HEK293 (cell line): ENCODE measurements around the gene HOXA11.

Experiments used
- CTCF ChIA-PET: fragments of 350-600 bp; formaldehyde crosslinking; extraction: SDS; loops from one replicate; lab custom pipeline; 2021; ENCODE audit warnings: antibody characterized with exemption; lab: Yijun Ruan, JAX
- POLR2A ChIA-PET: fragments of 300-600 bp; formaldehyde crosslinking; extraction: SDS; loops from one replicate; lab custom pipeline; 2020; ENCODE audit warnings: antibody characterized with exemption, inconsistent platforms; lab: Yijun Ruan, JAX
- H3K27ac ChIP-seq: fragments of 200-500 bp; sonication (Bioruptor generic); 2 replicates; pipeline ENCODE4 v1.5.1; 2014; ENCODE audit warnings: low read depth, low read length, control low read depth, inconsistent platforms; ENCODE audit errors: extremely low read depth
- H3K36me3 ChIP-seq, 2 experiments: fragments of 200-500 bp in 1 of 2; sonication (Bioruptor generic) in 1 of 2; 1 replicate in 1 of 2; 2 replicates in 1 of 2; pipeline ENCODE4 v1.5.1; 2014 to 2017; ENCODE audit warnings: inconsistent platforms in 2 of 2, low read length in 2 of 2; ENCODE audit not compliant: control insufficient read depth in 2 of 2, insufficient read depth in 1 of 2
- H3K4me1 ChIP-seq: fragments of 200-500 bp; sonication (Bioruptor generic); 2 replicates; pipeline ENCODE4 v1.5.1; 2014; ENCODE audit warnings: mild to moderate bottlenecking, low read length, inconsistent platforms; ENCODE audit not compliant: control insufficient read depth, insufficient read depth
- H3K4me3 ChIP-seq: 2 replicates; pipeline ENCODE4 v1.5.1; 2011; ENCODE audit warnings: low read depth, mild to moderate bottlenecking, control low read depth, low read length, moderate library complexity
- H3K9me3 ChIP-seq: fragments of 200-500 bp; sonication (Bioruptor generic); 2 replicates; pipeline ENCODE4 v1.5.1; 2014; ENCODE audit warnings: low read depth, low read length, inconsistent platforms; ENCODE audit not compliant: control insufficient read depth, insufficient read depth
- GLI2 ChIP-seq: fragments of 450-650 bp; formaldehyde crosslinking; IDR thresholded peaks from 2 replicates; pipeline ENCODE4; 2017; ENCODE audit warnings: missing biosample characterization, missing genetic modification characterization, low read depth, borderline replicate concordance
- GLIS2 ChIP-seq: fragments of 450-650 bp; formaldehyde crosslinking; IDR thresholded peaks from 2 replicates; pipeline ENCODE4 v1.5.1; 2016; ENCODE audit warnings: missing biosample characterization, missing genetic modification characterization
- HOXC10 ChIP-seq: sonication (generic); formaldehyde crosslinking; IDR thresholded peaks from 2 replicates; pipeline ENCODE4 v1.8.1; 2023; ENCODE audit warnings: mild to moderate bottlenecking, missing genetic modification reagents
- HOXD13 ChIP-seq: sonication (generic); formaldehyde crosslinking; IDR thresholded peaks from 2 replicates; pipeline ENCODE4 v1.8.0; 2022; ENCODE audit warnings: missing genetic modification reagents, borderline replicate concordance
- KLF16 ChIP-seq: fragments of 450-650 bp; formaldehyde crosslinking; IDR thresholded peaks from 2 replicates; pipeline ENCODE4 v1.5.1; 2017; ENCODE audit warnings: missing biosample characterization, missing genetic modification characterization
- SCRT2 ChIP-seq: fragments of 450-650 bp; formaldehyde crosslinking; IDR thresholded peaks from 2 replicates; pipeline ENCODE4 v1.5.1; 2016; ENCODE audit warnings: missing biosample characterization, missing genetic modification characterization
- WT1 ChIP-seq: fragments of 450-650 bp; formaldehyde crosslinking; IDR thresholded peaks from 2 replicates; pipeline ENCODE4 v1.5.1; 2016; ENCODE audit warnings: missing biosample characterization, missing genetic modification characterization
- ZBTB20 ChIP-seq: fragments of 450-650 bp; formaldehyde crosslinking; IDR thresholded peaks from 2 replicates; pipeline ENCODE4 v1.5.1; 2016; ENCODE audit warnings: missing biosample characterization, missing genetic modification characterization
- ZNF155 ChIP-seq: fragments of 450-650 bp; formaldehyde crosslinking; IDR thresholded peaks from 2 replicates; pipeline ENCODE4 v1.5.1; 2016; ENCODE audit warnings: missing biosample characterization, missing genetic modification characterization
- ZNF202 ChIP-seq: fragments of 450-650 bp; formaldehyde crosslinking; IDR thresholded peaks from 2 replicates; pipeline ENCODE4 v1.5.1; 2016; ENCODE audit warnings: missing biosample characterization, missing genetic modification characterization, borderline replicate concordance
- ZNF324 ChIP-seq: fragments of 450-650 bp; formaldehyde crosslinking; IDR thresholded peaks from 2 replicates; pipeline ENCODE4 v1.5.1; 2016; ENCODE audit warnings: missing biosample characterization, missing genetic modification characterization
- ZNF366 ChIP-seq: fragments of 450-650 bp; formaldehyde crosslinking; conservative IDR thresholded peaks from 2 replicates; pipeline ENCODE4 v1.5.1; 2016; ENCODE audit warnings: missing biosample characterization, missing genetic modification characterization
- ZNF560 ChIP-seq: fragments of 450-650 bp; formaldehyde crosslinking; IDR thresholded peaks from 2 replicates; pipeline ENCODE4 v1.5.1; 2017; ENCODE audit warnings: missing biosample characterization, missing genetic modification characterization, borderline replicate concordance
- ZNF610 ChIP-seq: fragments of 450-650 bp; formaldehyde crosslinking; IDR thresholded peaks from 2 replicates; pipeline ENCODE4 v1.5.1; 2016; ENCODE audit warnings: missing biosample characterization, missing genetic modification characterization, borderline replicate concordance
- ZNF626 ChIP-seq: fragments of 450-650 bp; sonication (Bioruptor Pico); formaldehyde crosslinking; IDR thresholded peaks from 2 replicates; pipeline ENCODE4 v1.5.1; 2018; ENCODE audit warnings: missing biosample characterization, missing genetic modification characterization, inconsistent platforms
- ZNF76 ChIP-seq: fragments of 450-650 bp; formaldehyde crosslinking; IDR thresholded peaks from 2 replicates; pipeline ENCODE4; 2016; ENCODE audit warnings: low read depth, missing biosample characterization, missing genetic modification characterization, borderline replicate concordance
- ZSCAN30 ChIP-seq: fragments of 450-650 bp; IDR thresholded peaks from 2 replicates; pipeline ENCODE4 v1.5.1; 2018; ENCODE audit warnings: missing biosample characterization, mild to moderate bottlenecking, missing genetic modification characterization, moderate library complexity
- TF ChIP-seq, protein P1 (sequence below): fragments of 450-650 bp; formaldehyde crosslinking; IDR thresholded peaks from 2 replicates; pipeline ENCODE4 v1.5.1; 2016; ENCODE audit warnings: missing biosample characterization, missing genetic modification characterization
- TF ChIP-seq, protein P2 (sequence below): fragments of 450-650 bp; formaldehyde crosslinking; IDR thresholded peaks from 2 replicates; pipeline ENCODE4 v1.5.1; 2016; ENCODE audit warnings: missing biosample characterization, missing genetic modification characterization
- TF ChIP-seq, protein P3 (sequence below): fragments of 450-650 bp; formaldehyde crosslinking; IDR thresholded peaks from 2 replicates; pipeline ENCODE4 v1.5.1; 2016; ENCODE audit warnings: missing biosample characterization, missing genetic modification characterization
- TF ChIP-seq, protein P4 (sequence below): fragments of 450-650 bp; formaldehyde crosslinking; IDR thresholded peaks from 2 replicates; pipeline ENCODE4 v1.5.1; 2016; ENCODE audit warnings: missing biosample characterization, missing genetic modification characterization

The HOXA11 gene

DNA sequence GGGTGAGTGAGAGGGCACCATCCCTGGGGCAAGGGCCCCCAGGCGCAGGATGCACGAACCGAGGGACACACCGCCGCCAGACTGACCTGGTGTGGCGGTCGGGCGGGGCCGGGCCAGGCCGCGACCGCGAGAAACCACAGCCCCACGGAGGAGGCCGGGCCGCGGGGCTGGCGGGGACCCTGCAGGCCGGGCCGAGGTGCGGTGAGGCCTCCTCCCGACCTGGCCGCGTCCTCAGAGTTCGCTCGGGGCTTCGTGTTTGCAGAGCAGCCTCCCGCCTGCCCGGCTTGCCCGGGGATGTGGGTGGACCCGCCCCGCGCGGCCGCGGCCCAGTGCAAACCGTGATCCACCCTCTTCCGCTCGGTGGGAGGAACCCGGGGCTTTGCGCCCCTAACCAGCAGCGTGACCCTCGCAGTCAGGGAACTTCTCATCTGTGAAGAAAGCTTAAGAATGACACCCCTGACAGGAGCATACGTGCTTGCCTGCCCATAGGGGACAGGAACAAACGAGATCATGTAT, 35.5 kb upstream of the HOXA11 start:
- no peak overlapping the region for H3K27ac ChIP-seq
- TF ChIP-seq ZNF155 (tag by site-specific recombination) (no peak), ZNF76 (tag by site-specific recombination) (no peak), KLF16 (tag by site-specific recombination) (no peak), ZNF202 (tag by site-specific recombination) (no peak), GLI2 (no peak), WT1 (tag by site-specific recombination) (no peak), ZNF626 (tag by site-specific recombination) (no peak), GLIS2 (tag by site-specific recombination) (no peak), ZBTB20 (tag by site-specific recombination) (no peak), ZNF366 (tag by site-specific recombination) (no peak), SCRT2 (tag by site-specific recombination) (no peak), HOXD13 (CRISPR knock-in tag) (no peak)
- TF ChIP-seq, protein P1, sequence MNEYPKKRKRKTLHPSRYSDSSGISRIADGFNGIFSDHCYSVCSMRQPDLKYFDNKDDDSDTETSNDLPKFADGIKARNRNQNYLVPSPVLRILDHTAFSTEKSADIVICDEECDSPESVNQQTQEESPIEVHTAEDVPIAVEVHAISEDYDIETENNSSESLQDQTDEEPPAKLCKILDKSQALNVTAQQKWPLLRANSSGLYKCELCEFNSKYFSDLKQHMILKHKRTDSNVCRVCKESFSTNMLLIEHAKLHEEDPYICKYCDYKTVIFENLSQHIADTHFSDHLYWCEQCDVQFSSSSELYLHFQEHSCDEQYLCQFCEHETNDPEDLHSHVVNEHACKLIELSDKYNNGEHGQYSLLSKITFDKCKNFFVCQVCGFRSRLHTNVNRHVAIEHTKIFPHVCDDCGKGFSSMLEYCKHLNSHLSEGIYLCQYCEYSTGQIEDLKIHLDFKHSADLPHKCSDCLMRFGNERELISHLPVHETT (tag by site-specific recombination), result no peak
- TF ChIP-seq, protein P2, sequence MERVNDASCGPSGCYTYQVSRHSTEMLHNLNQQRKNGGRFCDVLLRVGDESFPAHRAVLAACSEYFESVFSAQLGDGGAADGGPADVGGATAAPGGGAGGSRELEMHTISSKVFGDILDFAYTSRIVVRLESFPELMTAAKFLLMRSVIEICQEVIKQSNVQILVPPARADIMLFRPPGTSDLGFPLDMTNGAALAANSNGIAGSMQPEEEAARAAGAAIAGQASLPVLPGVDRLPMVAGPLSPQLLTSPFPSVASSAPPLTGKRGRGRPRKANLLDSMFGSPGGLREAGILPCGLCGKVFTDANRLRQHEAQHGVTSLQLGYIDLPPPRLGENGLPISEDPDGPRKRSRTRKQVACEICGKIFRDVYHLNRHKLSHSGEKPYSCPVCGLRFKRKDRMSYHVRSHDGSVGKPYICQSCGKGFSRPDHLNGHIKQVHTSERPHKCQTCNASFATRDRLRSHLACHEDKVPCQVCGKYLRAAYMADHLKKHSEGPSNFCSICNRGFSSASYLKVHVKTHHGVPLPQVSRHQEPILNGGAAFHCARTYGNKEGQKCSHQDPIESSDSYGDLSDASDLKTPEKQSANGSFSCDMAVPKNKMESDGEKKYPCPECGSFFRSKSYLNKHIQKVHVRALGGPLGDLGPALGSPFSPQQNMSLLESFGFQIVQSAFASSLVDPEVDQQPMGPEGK, result no peak
- TF ChIP-seq, protein P3, sequence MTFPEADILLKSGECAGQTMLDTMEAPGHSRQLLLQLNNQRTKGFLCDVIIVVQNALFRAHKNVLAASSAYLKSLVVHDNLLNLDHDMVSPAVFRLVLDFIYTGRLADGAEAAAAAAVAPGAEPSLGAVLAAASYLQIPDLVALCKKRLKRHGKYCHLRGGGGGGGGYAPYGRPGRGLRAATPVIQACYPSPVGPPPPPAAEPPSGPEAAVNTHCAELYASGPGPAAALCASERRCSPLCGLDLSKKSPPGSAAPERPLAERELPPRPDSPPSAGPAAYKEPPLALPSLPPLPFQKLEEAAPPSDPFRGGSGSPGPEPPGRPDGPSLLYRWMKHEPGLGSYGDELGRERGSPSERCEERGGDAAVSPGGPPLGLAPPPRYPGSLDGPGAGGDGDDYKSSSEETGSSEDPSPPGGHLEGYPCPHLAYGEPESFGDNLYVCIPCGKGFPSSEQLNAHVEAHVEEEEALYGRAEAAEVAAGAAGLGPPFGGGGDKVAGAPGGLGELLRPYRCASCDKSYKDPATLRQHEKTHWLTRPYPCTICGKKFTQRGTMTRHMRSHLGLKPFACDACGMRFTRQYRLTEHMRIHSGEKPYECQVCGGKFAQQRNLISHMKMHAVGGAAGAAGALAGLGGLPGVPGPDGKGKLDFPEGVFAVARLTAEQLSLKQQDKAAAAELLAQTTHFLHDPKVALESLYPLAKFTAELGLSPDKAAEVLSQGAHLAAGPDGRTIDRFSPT (tag by site-specific recombination), result no peak
- H3K9me3 ChIP-seq, result no peaks in the 10 kb centered on the region
- H3K4me3 ChIP-seq, result no peak overlapping the region
- CTCF ChIA-PET, result no interaction called here
- H3K4me1 ChIP-seq, result no peaks in the 10 kb centered on the region
- H3K36me3 ChIP-seq, result no peaks in the 10 kb centered on the region
- POLR2A ChIA-PET, result no interaction called here

DNA sequence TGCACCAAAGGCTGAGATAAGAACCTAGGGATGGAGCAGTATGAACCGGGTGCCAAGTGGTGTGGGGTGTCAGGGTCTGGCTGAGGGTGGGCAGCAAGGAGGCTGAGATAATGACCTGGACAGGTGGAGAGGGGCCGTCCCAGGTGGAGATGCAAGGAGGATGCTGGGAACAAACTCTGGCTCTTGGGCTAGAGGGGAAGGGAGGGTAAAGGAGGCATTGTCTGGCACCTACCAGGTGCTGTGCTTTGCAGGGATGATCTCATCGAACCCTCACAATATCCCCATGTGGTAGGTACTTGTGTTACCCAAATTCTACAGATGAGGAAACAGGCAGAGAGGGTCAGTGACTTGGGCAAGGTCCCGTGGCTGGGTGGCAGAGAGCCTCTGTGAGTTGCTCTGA, 34.8 kb upstream of the HOXA11 start:
- H3K4me3 ChIP-seq, result no peak overlapping the region
- ChIA-PET POLR2A (no interaction called here), CTCF (no interaction called here)
- no peaks in the 10 kb centered on the region for H3K9me3 ChIP-seq
- H3K36me3 ChIP-seq, result no peaks in the 10 kb centered on the region
- H3K27ac ChIP-seq, result no peak overlapping the region
- no peaks in the 10 kb centered on the region for H3K4me1 ChIP-seq
- TF ChIP-seq HOXC10 (CRISPR knock-in tag), result no peak
- no peak for TF ChIP-seq ZNF324 (tag by site-specific recombination)
- TF ChIP-seq, all 188 proteins: peak for 0

DNA sequence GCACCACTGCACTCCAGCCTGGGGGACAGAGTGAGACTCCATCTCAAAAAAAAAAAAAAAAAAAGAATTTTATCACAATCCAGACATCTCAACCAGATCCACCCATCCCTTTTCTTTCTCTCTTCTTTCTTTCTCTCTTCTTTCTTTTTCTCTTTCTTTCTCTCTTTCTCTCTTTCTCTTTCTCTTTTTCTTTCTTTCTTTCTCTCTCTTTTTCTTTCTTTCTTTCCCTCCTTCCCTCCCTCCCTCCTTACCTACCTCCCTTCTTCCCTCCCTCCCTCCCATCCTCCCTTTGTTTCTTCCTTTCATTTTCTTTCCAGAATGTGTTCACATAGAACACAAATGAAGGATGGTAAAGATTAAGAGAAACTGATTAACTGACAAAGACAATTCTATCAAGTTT, 32.9 kb upstream of the HOXA11 start:
- TF ChIP-seq, protein P4, sequence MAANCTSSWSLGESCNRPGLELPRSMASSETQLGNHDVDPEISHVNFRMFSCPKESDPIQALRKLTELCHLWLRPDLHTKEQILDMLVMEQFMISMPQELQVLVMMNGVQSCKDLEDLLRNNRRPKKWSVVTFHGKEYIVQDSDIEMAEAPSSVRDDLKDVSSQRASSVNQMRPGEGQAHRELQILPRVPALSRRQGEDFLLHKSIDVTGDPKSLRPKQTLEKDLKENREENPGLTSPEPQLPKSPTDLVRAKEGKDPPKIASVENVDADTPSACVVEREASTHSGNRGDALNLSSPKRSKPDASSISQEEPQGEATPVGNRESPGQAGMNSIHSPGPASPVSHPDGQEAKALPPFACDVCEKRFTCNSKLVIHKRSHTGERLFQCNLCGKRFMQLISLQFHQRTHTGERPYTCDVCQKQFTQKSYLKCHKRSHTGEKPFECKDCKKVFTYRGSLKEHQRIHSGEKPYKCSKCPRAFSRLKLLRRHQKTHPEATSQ (tag by site-specific recombination), result no peak
- TF ChIP-seq ZNF366 (tag by site-specific recombination) (peak; percentile 59), KLF16 (tag by site-specific recombination) (no peak), ZNF560 (no peak), ZNF610 (tag by site-specific recombination) (no peak), ZSCAN30 (tag by site-specific recombination) (no peak)
- Histone ChIP-seq H3K9me3 (no peaks in the 10 kb centered on the region), H3K4me3 (no peak overlapping the region), H3K27ac (no peak overlapping the region), H3K4me1 (no peaks in the 10 kb centered on the region), H3K36me3 (no peaks in the 10 kb centered on the region)
- CTCF ChIA-PET, result no interaction called here
- POLR2A ChIA-PET, result no interaction called here
